NCI-H187 (cell line): ENCODE results near the gene CFAP61.
A peak's percentile ranks its signal among the peaks of the same experiment; 100 is the strongest.
"Not testable (repeated sequence)": the region's sequence is repeated elsewhere in the genome, so short reads cannot be mapped to it uniquely, and the experiment has no call there.

Experiments used
- DNase-seq, 2 experiments: peaks; one replicate each; lab custom pipeline; 2025; lab: John Stamatoyannopoulos, UW

CFAP61 gene

DNA sequence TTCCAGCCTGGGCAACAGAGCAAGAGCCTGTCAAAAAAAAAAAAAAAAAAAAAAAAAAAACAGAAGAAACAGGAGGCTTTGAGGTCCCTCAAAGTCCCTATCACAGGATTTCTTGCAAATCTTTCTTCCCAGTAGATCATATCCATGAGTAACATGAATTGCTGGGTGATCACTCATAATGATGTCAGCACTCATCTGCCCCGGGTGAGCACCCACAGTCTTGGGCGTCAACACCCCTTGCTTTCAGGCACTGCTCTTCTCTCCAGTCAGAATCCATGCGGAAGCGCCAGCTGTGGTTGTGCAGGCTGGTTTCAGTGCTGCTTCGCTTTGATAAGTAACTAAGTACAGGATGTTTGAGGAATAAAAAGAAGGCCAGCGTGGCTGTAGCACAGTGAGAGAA is 275.4 kb downstream of the CFAP61 start:
- no peak for DNase-seq

DNA sequence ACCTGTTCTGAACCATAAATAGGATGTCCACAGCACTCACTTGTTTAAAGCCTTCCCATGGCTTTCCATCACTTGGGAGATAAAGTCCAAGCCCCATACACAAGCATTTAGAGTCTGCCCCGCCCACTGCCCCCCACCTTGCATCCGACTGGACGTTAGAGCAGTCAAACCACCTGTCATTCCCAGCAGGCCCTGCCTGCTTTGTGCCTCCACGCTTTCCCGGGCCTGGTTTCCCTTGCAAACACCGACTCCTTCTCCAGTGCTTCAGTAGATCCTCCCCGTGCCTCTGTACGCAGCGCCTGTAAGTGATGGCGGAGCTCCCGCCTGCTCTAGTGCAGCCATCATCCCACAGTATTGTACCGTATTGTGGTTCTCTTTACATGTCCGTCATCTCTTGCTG is 277.2 kb downstream of the CFAP61 start:
- no peak for DNase-seq

DNA sequence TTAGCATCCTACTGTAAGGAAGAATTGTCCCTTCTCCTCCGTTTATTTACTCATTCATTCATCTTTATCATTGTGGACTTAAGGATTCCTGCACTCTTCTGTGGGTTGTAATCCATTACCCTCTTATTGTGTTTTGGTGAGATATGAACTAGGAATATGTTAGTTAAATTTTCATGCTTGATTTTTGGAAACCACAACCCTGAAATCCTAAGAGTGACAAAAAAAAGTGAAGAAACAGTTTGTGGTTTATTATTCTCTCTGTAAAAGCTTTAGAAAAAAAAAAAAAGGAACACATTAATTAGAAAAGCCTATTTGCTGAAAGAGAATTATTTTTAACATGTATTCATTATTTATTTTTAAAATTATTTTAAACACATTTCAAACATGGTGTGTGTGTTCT is 278.8 kb downstream of the CFAP61 start:
- DNase-seq: no peak

DNA sequence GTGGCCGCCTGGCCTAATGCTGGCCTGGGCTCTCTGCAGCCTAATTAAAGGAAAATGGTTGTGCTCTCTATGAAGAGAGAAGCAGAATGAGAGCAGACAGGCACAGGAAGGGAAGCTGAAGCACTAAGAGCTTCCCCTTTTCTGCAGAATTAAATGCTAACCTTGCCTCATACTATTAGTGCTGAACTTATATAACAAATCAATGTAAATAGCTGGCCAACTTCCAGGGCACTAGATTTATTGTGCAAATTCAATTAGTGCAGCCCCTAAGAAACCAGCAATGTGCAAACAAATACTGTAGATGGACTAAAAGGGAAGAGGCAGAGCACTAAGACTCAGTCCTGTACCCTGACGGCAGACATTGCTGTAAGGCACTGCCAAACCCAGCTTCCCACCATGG is 279.5 kb downstream of the CFAP61 start:
- DNase-seq: no peak

DNA sequence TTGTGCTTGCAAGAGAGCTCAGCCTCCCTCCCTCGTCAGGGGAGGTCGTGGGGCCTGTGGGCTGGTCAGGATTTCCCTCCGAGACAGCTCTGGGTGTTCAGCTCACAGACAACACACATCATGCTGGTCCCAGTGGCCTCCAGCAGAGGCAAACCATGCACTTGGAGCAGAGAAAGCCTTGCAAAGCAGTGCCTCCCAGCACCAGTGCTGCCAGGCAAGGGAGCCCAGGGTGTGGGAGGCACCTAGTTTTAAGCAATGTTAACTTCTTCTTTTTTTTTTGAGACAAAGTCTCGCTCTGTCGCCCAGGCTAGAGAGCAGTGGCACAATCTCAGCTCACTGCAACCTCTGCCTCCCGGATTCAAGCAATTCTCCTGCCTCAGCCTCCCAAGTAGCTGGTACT is 281.5 kb downstream of the CFAP61 start:
- no peak for DNase-seq

DNA sequence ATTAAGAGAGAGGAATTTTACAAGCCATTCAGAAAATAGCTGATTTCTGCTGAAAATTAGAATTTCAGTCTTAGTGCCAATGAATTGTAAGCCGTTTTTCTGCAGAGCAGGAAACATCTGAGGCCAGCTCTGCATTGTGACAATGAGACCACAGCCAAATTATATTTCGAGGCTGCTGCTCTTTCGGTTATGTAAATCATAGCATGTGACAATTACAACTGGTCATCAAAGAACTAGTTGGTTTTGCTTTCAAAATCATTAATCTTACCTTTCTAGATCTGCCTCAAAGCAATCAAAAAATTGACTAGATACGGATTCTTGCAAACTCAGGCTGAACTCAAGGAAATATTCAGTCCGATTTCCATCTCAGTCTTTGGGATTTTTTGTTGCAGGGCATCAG is 282.2 kb downstream of the CFAP61 start:
- no peak for DNase-seq

DNA sequence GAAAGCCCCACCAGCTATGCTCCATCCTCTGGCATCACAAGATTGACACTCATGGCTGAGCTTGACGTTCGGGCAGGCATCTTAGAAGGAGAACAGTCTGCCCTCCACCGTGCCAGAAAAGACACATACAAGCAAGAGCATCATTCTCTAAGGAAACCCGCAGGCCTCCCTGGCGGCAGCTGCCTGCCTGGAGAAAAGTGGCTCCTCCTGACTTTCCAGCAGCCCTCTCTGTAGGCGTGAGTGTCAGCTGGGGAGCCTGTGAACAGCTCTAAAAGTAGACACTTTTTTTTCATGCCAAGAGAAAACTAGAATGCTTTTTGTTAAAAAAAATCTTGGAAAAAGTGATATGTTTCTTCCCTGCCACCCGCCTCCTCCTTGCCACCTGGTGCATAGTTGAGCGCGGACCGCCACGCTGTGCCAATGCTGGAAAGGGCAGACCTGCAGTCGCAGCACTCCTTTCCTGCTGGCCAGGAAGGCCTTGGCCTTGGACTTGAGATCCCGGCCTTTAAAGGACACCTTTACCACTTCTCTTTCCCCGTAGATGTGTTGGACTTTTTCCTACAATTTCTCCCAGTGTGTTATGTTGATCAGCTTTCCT is 285.9 kb downstream of the CFAP61 start:
- no peak for DNase-seq

DNA sequence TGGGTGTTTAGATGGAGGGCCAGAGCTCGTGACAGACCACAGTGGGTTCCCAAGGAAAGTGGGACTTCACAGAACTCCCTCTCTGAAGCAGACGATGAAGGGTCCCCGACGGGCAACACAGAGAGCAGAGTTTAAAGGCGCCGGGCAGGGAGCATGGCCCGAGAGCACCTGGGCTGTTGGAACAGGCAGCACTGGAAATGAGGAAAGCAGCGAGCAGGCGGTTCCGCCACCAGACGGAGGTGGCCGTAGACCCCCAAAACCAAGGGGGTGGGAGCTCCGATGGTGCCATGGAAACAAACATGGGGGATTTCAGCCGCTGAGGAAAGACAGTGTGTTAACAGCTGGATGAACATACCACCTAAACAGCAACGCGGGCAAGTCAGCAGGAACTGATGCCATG is 288.1 kb downstream of the CFAP61 start:
- DNase-seq: no peak

DNA sequence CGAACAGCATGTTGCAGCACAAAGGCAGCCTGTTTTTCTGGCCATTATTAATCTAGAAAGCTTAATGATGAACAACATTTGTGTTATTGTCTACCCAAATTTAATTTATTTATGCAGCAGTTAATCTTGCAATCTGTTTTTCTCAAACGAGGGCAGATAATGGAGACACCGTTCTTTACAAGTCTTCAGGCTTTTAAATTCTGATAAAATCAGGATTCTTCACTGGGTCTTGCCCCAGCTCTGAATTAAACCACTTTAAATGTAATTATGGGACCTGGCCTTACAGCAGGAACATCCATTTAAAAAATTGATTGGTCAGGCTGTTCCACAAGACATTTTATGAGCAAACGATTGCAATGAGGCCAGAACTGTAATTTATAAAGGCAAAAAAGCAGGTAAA is 289.0 kb downstream of the CFAP61 start:
- no peak for DNase-seq

DNA sequence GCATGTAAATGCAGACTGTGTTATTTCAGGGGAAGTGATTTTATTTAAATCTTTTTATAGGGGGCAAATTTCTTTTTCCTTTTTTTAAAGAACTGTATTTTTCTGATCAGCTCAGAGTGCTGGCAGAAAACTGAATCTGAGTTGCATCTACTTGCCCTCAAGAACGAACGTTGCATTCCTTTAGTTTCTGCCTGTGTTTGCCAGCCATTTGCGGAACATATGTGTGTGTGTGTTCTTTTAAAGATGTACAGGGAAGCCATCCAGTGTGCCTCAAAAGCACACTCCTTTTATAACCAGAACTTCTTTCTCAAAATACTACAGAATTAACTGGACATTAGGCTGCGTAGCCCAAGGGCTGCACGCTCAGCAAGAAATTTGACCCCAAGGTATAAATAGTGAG is 289.7 kb downstream of the CFAP61 start:
- DNase-seq: no peak

DNA sequence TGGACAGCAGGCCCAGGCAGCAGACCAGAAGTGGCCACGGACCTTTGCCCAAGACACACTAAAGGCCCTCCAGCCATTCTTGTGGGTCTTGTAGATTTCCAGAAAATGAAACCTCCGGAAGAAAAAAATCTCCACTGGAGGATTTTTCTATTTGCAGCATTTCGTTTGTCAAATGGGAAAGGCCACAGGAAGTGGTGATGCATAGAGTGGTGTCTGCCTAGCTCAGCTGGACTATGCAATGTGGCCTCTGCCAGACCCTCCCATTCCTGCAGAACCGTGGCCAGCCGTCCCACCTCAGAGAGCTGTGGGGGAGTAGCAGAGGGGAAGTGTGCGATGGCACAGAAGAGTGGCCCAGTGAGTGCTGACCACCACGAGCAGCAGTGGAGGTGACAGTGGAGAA is 291.6 kb downstream of the CFAP61 start:
- DNase-seq: no peak

DNA sequence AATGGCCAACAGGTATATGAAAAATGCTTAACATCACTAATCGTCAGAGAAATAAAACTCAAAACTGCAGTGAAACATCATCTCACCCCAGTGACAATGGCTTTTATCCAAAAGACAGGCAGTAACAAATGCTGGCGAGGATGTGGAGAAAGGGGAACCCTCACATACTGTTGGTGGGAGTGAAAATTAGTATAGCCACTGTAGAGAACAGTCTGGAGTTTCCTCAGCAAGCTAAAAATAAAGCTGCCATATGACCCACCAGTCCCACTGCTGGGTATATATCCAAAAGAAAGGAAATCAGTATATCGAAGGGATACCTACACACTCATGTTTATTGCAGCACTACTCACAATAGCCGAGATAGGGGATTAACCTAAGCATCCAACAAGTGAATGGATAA is 292.1 kb downstream of the CFAP61 start:
- DNase-seq: no peak

DNA sequence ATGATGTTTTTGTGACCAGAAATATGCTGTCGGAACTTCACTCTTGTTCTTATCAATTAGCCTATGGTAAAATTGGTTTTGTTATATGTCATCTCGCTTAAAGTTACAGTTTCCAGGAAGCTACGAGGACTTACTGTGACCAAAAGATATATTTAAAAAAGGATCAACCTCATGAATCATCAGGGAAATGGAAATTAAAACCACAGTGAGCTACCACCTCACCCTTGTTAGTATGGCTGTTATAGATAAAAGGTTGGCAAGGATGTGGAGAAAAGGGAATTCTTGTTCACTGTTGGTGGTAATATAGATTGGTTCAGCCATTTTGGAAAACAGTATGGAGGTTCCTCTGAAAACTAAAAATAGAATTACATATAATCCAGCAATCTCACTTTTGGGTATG is 301.2 kb downstream of the CFAP61 start:
- no peak for DNase-seq

DNA sequence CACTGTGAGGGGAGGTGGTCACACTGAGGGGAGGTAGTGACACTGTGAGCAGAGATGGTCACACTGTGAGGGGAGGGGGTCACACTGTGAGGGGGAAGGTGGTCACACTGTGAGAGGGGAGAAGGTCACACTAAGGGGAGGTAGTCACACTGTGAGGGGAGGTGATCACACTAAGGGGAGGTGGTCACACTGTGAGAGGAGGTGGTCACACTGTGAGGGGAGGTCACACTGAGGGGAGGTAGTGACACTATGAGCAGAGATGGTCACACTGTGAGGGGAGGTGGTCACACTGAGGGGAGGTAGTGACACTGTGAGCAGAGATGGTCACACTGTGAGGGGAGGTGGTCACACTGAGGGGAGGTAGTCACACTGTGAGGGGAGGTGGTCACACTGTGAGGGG is 303.2 kb downstream of the CFAP61 start:
- not testable (repeated sequence) for DNase-seq

DNA sequence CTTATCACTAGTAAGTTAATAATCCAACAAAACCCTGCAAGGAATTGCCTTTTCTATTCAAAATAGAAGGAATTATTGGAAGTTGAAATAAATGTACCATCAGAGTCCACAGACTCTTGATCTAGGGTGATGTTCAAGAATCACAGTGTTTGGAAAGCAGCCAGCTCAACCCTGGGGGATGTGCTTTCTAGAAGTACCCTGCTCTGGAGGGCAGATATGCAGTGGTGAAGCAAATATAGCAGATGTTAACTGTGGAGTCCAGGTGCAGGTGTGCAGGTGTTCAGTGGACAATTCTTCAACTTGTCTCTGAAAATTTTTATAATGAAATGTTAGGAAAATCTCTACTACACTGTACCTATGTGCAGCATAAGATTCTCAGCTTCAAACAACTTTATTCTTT is 306.5 kb downstream of the CFAP61 start:
- peak in 1 of 2 experiments; percentile 19 for DNase-seq

DNA sequence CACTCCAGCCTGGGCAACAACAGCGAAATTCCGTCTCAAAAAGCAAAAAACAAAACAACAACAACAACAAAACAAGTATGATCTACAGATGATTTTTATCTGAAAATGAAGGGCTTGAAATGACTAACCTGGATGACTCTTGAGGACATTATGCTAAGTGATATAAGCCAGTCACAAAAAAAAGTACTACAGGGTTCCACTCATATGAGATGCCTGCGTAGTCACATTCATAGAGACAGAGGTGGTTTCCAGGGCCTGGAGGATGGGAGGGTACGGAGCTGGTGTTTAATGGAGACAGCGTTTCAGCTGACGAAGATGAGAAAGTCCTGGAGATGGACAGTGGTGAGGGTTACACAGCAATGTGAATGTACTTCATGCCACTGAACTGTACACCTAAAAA is 307.3 kb downstream of the CFAP61 start:
- no peak for DNase-seq

DNA sequence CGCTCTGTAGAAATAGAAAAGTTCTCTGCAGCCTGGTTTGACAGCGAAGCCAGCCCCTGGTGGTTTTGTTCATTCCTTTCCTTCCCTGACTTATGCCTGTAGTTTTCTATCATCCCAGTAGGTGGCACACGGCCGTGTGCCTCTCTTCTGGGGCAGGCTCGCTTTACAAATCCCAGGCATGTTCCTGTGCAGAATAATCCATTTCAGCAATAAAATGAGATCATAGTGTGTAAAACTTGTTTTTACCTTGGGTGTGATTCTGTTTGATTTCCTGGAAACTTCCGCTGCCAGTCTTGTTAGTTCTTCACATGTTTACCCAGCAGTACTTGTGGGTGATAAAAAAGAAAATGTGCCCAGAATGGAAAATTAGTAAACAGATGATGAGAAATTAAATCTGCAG is 308.1 kb downstream of the CFAP61 start:
- DNase-seq: no peak

DNA sequence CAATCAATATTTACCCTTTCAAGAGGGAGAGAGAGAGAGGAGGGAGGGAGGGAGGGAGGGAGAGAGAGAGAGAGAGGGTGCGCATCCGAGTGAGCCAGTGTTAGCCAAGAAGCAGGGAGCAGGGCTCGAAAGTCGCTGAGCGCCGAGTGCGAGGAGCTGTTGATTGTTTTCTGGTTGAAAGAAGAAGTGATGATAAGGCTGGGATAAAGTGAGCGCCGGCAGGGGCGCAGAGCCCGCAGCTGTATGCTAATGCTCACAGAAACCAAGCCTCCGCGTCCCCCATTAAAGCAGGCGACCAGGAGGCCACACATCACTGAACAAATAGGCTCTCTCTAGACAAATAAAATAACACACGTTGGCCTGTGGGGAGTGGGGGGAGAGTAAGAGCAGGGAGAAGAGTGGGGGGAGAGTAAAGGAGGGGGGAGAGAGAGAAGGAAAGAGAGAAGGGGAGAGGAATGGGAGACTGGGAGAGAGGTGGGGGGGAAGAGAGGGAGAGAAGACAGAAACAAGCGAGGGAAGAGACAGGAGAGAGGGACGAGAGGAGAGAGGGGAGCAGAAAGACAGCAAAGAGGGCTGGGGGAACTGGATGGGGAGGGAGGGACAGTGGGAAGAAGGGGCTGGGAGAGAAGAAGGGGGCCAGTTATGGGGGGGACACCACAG is 310.6 kb downstream of the CFAP61 start:
- DNase-seq: peak; percentile 76 to 85

DNA sequence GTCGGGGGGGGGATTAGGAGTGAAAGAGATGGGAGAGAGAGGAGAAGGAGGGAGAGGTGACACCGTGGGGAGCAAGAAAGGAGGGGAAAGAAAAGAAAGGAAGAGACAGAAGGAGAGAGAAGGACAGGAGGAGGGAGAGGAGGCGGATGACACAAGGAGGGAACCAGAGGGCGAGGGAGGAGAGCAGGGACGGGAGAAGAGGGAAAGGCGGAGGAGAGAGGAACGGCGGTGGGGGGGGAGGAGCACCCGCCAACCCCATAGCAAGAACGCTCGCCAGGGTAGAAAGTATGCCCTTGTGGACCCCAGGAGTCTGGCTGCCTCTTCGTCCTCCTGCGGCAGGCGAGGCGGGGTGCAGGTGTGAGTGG is 311.1 kb downstream of the CFAP61 start:
- peak in 1 of 2 experiments; percentile 24 for DNase-seq

DNA sequence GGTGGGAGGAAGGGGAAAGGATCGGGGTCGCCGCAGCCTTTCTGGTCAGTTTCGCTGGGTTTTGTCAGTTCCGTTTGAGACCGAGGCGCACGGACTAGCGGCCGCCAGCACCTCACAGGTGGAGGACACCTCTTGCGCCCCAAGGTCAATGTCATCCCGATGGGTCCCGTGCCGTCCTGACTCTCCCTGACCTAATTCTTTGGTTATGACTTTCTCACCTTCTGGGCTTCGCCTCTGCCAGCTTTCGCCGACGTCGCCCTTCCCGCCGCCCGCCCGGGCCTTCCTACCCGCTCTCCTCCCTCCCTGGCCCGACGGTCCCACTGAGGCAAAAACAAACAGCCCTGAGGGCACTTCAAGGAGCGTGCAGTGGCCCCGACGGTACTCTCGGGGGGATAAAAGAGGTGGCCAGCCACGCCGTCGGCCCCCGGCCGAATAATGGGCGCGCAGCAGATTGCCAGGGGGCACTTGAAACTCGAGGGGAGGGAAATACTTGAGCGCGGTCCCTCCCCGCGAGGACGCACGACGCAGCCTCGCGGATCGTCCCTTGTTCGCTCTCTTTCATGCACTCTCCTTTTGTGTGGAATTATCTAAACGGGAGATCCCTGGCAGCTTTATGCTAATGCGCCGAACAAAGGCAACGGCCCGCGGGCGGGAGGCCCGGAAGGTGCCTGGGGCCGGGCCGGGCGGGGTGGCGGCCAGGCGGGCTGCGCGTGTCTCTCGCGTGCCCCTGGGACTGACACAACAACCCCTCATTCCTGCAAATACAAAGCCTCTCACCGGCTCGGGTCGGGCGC is 311.7 kb downstream of the CFAP61 start:
- peak; percentile 66 to 84 for DNase-seq

DNA sequence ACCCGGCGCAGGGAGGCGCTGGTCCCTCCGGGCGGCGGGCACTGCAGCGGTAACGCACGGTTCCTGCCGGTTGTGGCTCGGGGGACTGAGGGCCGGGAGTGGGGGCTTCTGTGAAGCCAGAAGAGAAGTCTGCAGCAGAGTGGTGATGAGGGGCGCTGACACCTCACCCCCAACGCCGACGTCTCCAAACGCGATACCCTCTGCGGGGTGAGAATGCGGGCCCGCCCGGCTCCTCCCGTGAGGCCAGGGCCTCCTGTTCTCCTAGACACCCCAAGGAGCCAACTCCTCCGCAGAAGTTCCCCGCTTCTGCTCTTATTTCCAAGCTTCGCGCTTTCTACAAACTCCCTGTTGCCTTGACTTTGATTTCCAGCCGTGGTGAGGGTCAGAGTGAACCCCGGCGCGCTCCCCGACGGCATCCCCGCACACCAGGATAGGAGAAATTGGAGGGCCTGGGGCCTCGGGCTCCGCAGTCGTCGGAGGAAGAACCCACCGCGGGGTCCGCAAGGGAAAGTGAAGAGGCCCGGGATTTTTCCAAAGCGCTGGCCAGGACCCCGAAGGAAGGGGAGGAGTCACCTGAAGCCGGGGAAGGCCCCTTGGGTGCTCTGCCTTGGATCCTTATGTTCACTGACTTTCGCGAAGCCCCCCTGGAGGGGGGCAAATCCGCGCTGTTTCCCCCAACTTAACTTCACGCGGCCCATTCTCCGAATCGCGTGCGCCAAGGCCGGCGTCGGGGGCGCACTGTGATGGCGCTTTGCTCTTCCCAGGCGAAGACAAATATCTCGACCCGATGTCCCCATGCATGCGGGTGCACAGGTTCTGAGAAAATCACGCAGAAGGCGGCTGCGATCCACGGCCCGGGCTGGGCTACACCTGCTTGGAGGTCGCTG is 312.5 kb downstream of the CFAP61 start:
- no peak for DNase-seq

DNA sequence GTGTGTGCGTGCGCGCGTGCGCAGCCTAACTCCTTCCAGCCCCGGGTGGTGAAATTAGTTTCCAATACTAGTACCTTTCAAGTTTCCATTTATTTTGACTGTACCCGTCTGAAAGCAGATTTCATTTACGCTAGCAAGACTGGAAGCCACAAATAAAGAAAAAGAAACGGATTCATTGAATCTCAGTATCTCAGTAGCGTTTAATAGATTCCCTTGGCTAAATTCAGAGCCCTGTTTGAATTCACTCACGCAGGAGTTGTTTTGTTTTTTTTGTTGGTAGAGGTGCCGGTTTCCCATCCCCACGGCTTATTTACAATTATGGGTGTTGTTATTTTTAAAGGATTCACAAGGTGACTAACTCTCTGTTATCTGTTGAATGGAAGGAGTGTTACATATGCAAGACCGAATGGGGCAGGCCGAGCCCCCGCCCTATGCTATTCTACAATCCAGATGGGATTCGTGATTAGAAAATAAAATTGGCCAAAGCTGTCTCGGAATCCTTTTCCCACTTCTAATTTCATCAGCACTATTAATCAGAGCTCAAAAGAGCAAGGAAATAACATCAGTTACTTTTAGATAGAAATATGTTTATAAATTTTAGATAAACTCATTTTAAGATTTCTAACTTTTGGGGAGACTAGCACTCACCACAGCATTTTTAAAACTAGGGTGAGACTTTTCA is 313.3 kb downstream of the CFAP61 start:
- peak in 1 of 2 experiments; percentile 11 for DNase-seq
